Activated naive CD8-positive, alpha-beta T cell treated with anti-CD3 and anti-CD28 coated beads, Interleukin-2, amount 10 ng/mL, durations not matched to agents 7 days and 5 days (primary cell): ENCODE measurements around the gene SYNJ2BP. TPM values are rescaled to one million over a fixed set of nuclear protein-coding genes. Genes with fewer than 3 reads are reported as not detected.
"Not testable (repeated sequence)": the region's sequence is repeated elsewhere in the genome, so short reads cannot be mapped to it uniquely, and the experiment has no call there.

ENCODE experiments used
- ATAC-seq: fragments of 150-1000 bp; cut with Tn5 transposase; one replicate; pipeline ENCODE4 v1.10.0; 2021; ENCODE audit warnings: low read depth, moderate library complexity
- POLR2A ChIA-PET: fragments of 350-600 bp; sonication (Branson Sonifier 250); formaldehyde crosslinking; loops from one replicate; lab custom pipeline; 2021; ENCODE audit warnings: antibody characterized with exemption; lab: Charles Lee
- DNase-seq: peaks from one replicate; pipeline ENCODE4 v3.0.0; 2021
- H3K27ac Mint-ChIP-seq: one replicate; pipeline ENCODE4 v1.8.0; 2022; ENCODE audit warnings: mild to moderate bottlenecking, mixed read lengths
- H3K27me3 Mint-ChIP-seq: one replicate; pipeline ENCODE4 v1.8.0; 2022; ENCODE audit warnings: mild to moderate bottlenecking, moderate library complexity, mixed read lengths
- H3K36me3 Mint-ChIP-seq: one replicate; pipeline ENCODE4 v1.8.0; 2021; ENCODE audit warnings: mild to moderate bottlenecking, mixed read lengths
- H3K4me1 Mint-ChIP-seq: one replicate; pipeline ENCODE4 v1.8.0; 2021; ENCODE audit warnings: mixed read lengths
- H3K4me3 Mint-ChIP-seq: one replicate; pipeline ENCODE4 v1.8.0; 2022; ENCODE audit warnings: mild to moderate bottlenecking, moderate library complexity, mixed read lengths
- H3K9me3 Mint-ChIP-seq: one replicate; pipeline ENCODE4 v1.8.0; 2021; ENCODE audit warnings: mixed read lengths
- total RNA-seq, 2 experiments: library from RNA; stranded (reverse); gene quantifications; one replicate each; pipeline ENCODE4 v1.2.3, GENCODE V29; 2021

Gene SYNJ2BP
- total RNA-seq: 10 to 100 TPM; 14.9 to 15.3 TPM

GRCh38 chr14:70416725-70417349, at the start of gene SYNJ2BP:
Gene SYNJ2BP (minus strand): TSS chr14:70417090. CDS start chr14:70416963, 127 bp downstream.
- peak; percentile 57 for DNase-seq
- peaks cover 17% of the 10 kb centered on the region for H3K4me1 Mint-ChIP-seq
- POLR2A ChIA-PET: no interaction called here

GRCh38 chr14:70454731-70455130, 37.8 kb upstream of the SYNJ2BP start:
- DNase-seq (no peak), ATAC-seq (no peak)
- H3K27me3 Mint-ChIP-seq: peaks cover 4% of the 10 kb centered on the region
- POLR2A ChIA-PET: no interaction called here
- no peaks in the 10 kb centered on the region for H3K4me1 Mint-ChIP-seq
- no peaks in the 10 kb centered on the region for H3K36me3 Mint-ChIP-seq
- no peak overlapping the region for H3K4me3 Mint-ChIP-seq
- no peaks in the 10 kb centered on the region for H3K9me3 Mint-ChIP-seq
- no peak overlapping the region for H3K27ac Mint-ChIP-seq

More at GRCh38 chr14:70416725-70417349, at the start of gene SYNJ2BP:
- peak; percentile 90 for ATAC-seq
- Mint-ChIP-seq H3K36me3 (peaks cover 2% of the 10 kb centered on the region), H3K27me3 (no peaks in the 10 kb centered on the region), H3K4me3 (peak within 1 kb of the TSS; percentile 90), H3K27ac (peak within 1 kb of the TSS; percentile 75), H3K9me3 (no peaks in the 10 kb centered on the region)

- H3K36me3 Mint-ChIP-seq: no peaks in the 10 kb centered on the region
- POLR2A ChIA-PET: no interaction called here
- ATAC-seq (no peak), DNase-seq (no peak)
- no peak within 1 kb of the TSS for H3K4me3 Mint-ChIP-seq
- H3K9me3 Mint-ChIP-seq: no peaks in the 10 kb centered on the region
- H3K27me3 Mint-ChIP-seq: peaks cover 4% of the 10 kb centered on the region
- no peak within 1 kb of the TSS for H3K27ac Mint-ChIP-seq
- no peaks in the 10 kb centered on the region for H3K4me1 Mint-ChIP-seq
Observed at GRCh38 chr14:70451874-70452273, 35.0 kb upstream of the SYNJ2BP start, which contains the start of gene ADAM21. Gene ADAM21 (plus strand): TSS chr14:70452174. CDS start chr14:70457500, 5,326 bp downstream.

- no peaks in the 10 kb centered on the region for H3K36me3 Mint-ChIP-seq
- no peak for DNase-seq
- H3K27ac Mint-ChIP-seq: no peak overlapping the region
- H3K4me3 Mint-ChIP-seq: no peak overlapping the region
- H3K9me3 Mint-ChIP-seq: peaks cover 7% of the 10 kb centered on the region
- POLR2A ChIA-PET: no interaction called here
- H3K4me1 Mint-ChIP-seq: no peaks in the 10 kb centered on the region
- no peak for ATAC-seq
- no peaks in the 10 kb centered on the region for H3K27me3 Mint-ChIP-seq
Observed at GRCh38 chr14:70448633-70449340, 31.9 kb upstream of the SYNJ2BP start.

- Mint-ChIP-seq H3K4me3 (no peak overlapping the region), H3K36me3 (peaks cover 2% of the 10 kb centered on the region), H3K9me3 (peaks cover 15% of the 10 kb centered on the region), H3K27me3 (no peaks in the 10 kb centered on the region), H3K27ac (no peak overlapping the region), H3K4me1 (no peaks in the 10 kb centered on the region)
- POLR2A ChIA-PET: no interaction called here
- no peak for ATAC-seq
- DNase-seq: no peak
Observed at GRCh38 chr14:70442750-70443149, 25.9 kb upstream of the SYNJ2BP start.

GRCh38 chr14:70441641-70442040, 24.8 kb upstream of the SYNJ2BP start:
- Mint-ChIP-seq H3K36me3 (peaks cover 2% of the 10 kb centered on the region), H3K27ac (no peak overlapping the region), H3K9me3 (peaks cover 15% of the 10 kb centered on the region), H3K4me1 (no peaks in the 10 kb centered on the region), H3K27me3 (no peaks in the 10 kb centered on the region), H3K4me3 (no peak overlapping the region)
- POLR2A ChIA-PET: no interaction called here
- no peak for ATAC-seq
- DNase-seq: no peak

- ATAC-seq: no peak
- Mint-ChIP-seq H3K27ac (no peak overlapping the region), H3K9me3 (peaks cover 13% of the 10 kb centered on the region), H3K4me3 (no peak overlapping the region), H3K4me1 (no peaks in the 10 kb centered on the region), H3K36me3 (no peaks in the 10 kb centered on the region), H3K27me3 (no peaks in the 10 kb centered on the region)
- POLR2A ChIA-PET: no interaction called here
- no peak for DNase-seq
Observed at GRCh38 chr14:70436867-70437266, 20.0 kb upstream of the SYNJ2BP start.

GRCh38 chr14:70426555-70426954, 9.7 kb upstream of the SYNJ2BP start:
- Mint-ChIP-seq H3K9me3 (peaks cover 13% of the 10 kb centered on the region), H3K27me3 (peaks cover 16% of the 10 kb centered on the region)
- POLR2A ChIA-PET, H3K4me3 Mint-ChIP-seq, H3K27ac Mint-ChIP-seq, H3K4me1 Mint-ChIP-seq, DNase-seq, H3K36me3 Mint-ChIP-seq, ATAC-seq: not testable (repeated sequence)

GRCh38 chr14:70425354-70425753, 8.5 kb upstream of the SYNJ2BP start:
- DNase-seq: no peak
- POLR2A ChIA-PET: no interaction called here
- peaks cover 4% of the 10 kb centered on the region for H3K9me3 Mint-ChIP-seq
- no peak overlapping the region for H3K27ac Mint-ChIP-seq
- no peak overlapping the region for H3K4me3 Mint-ChIP-seq
- H3K4me1 Mint-ChIP-seq: no peaks in the 10 kb centered on the region
- no peak for ATAC-seq
- peaks cover 11% of the 10 kb centered on the region for H3K27me3 Mint-ChIP-seq
- no peaks in the 10 kb centered on the region for H3K36me3 Mint-ChIP-seq

- Mint-ChIP-seq H3K36me3 (no peaks in the 10 kb centered on the region), H3K27me3 (peaks cover 3% of the 10 kb centered on the region), H3K9me3 (no peaks in the 10 kb centered on the region), H3K4me3 (no peak overlapping the region), H3K27ac (no peak overlapping the region), H3K4me1 (peaks cover 3% of the 10 kb centered on the region)
- ATAC-seq (no peak), DNase-seq (no peak)
- POLR2A ChIA-PET: no interaction called here
Observed at GRCh38 chr14:70422538-70422937, 5.6 kb upstream of the SYNJ2BP start.

- H3K27me3 Mint-ChIP-seq, H3K9me3 Mint-ChIP-seq, H3K27ac Mint-ChIP-seq, H3K36me3 Mint-ChIP-seq, DNase-seq, H3K4me3 Mint-ChIP-seq, POLR2A ChIA-PET, ATAC-seq: not testable (repeated sequence)
- H3K4me1 Mint-ChIP-seq: peaks cover 15% of the 10 kb centered on the region
Observed at GRCh38 chr14:70419270-70419931, 2.5 kb upstream of the SYNJ2BP start.

GRCh38 chr14:70416338-70416724, 559 bp downstream of the SYNJ2BP start:
- H3K27ac Mint-ChIP-seq: peak overlapping the region; percentile 75
- peak overlapping the region; percentile 90 for H3K4me3 Mint-ChIP-seq
- no peaks in the 10 kb centered on the region for H3K9me3 Mint-ChIP-seq
- POLR2A ChIA-PET: no interaction called here
- H3K27me3 Mint-ChIP-seq: no peaks in the 10 kb centered on the region
- DNase-seq (no peak), ATAC-seq (peak; percentile 41)
- H3K4me1 Mint-ChIP-seq: peaks cover 17% of the 10 kb centered on the region
- peaks cover 4% of the 10 kb centered on the region for H3K36me3 Mint-ChIP-seq

- POLR2A ChIA-PET: no interaction called here
- H3K27ac Mint-ChIP-seq: peak overlapping the region; percentile 54
Observed at GRCh38 chr14:70415788-70416187, 1.1 kb downstream of the SYNJ2BP start.

More at GRCh38 chr14:70415788-70416187, 1.1 kb downstream of the SYNJ2BP start:
- no peak for DNase-seq
- Mint-ChIP-seq H3K9me3 (no peaks in the 10 kb centered on the region), H3K4me1 (peaks cover 17% of the 10 kb centered on the region), H3K36me3 (peaks cover 4% of the 10 kb centered on the region), H3K4me3 (peak overlapping the region; percentile 84), H3K27me3 (no peaks in the 10 kb centered on the region)
- no peak for ATAC-seq
